ENCODE results near the gene MGP.

DNA sequence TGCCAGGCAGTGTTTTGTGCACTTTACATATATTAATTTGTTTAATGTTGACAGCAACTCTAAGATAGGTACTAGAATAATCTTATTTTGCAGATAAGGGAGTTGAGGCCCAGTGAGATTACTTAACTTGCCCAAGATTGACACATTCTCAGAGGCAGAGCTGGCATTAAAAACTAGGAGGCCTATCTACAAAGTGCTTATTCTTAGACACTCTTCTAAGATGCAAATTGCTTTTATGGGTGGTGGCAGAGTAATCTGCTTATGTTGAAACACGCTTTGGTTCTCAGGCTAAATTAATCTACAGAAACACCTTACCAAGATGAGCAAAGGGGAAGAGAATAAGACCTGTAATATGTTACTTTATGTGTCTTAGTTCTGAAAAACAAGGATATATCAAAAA lies 7.2 kb downstream of the MGP start:
- TF ChIP-seq, protein P1, sequence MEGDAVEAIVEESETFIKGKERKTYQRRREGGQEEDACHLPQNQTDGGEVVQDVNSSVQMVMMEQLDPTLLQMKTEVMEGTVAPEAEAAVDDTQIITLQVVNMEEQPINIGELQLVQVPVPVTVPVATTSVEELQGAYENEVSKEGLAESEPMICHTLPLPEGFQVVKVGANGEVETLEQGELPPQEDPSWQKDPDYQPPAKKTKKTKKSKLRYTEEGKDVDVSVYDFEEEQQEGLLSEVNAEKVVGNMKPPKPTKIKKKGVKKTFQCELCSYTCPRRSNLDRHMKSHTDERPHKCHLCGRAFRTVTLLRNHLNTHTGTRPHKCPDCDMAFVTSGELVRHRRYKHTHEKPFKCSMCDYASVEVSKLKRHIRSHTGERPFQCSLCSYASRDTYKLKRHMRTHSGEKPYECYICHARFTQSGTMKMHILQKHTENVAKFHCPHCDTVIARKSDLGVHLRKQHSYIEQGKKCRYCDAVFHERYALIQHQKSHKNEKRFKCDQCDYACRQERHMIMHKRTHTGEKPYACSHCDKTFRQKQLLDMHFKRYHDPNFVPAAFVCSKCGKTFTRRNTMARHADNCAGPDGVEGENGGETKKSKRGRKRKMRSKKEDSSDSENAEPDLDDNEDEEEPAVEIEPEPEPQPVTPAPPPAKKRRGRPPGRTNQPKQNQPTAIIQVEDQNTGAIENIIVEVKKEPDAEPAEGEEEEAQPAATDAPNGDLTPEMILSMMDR (conservative IDR thresholded peaks at IDR 0.05; ENCODE audit: low read length), result no peak
- no peak for TF ChIP-seq EZH2phosphoT487 (IDR thresholded peaks at IDR 0.05; ENCODE audit: borderline replicate concordance, low read depth, low read length)

All from OCI-LY7 (cell line).